ENCODE data around the gene HNF1A. TPM values are rescaled to one million over a fixed set of nuclear protein-coding genes. Genes with fewer than 3 reads are reported as not detected.

HNF1A gene
- total RNA-seq, 2 experiments from 2014 or later: not detected

DNA sequence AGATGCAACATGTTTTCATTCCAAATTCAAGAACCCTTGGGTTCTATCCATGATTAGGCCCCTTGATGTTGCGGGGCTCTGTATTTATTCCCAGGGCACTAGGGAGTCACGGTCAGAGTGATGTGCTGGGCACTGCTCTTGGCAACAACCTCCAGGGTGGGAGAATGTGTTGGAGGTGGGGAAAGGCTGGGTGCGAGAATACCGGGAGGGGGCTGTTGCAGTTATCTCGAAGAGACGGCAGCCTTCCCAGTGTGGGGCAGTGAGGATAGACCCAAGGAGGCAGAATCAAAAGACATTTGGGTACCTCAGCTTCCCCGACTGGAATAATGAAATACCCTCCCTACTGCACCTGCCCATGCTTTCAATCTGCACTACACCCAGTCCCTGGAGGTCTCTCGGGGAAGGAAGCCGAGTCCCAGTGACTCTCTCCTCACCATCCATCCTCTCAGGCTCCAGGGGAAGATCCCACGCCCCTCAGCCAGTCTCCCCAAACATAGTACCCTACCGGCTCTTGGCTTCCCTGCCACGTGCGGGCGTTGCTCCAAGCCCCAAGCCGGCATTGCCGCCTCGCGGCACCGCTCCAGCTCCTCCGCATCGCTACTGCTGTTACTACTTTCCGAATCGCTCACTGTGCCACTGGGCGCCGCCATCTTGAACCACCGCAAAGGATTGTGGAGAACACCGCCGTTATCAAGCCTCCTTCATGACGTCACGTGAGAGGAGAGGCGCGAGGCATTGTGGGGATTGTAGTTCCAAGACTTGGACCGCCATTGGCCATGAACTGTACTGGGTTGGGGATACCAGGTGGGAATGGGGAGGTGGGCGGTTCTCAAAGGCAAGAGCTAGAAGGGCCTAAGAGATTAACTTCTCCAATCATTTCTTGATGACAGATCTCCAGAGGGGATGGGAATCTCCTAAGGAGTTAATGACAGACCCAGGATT is 37.8 kb downstream of the HNF1A start, which contains the start of gene C12orf43:
TSS of gene C12orf43 (minus strand) at position 663 of the 942 bp plus-strand sequence. CDS start at position 650, 13 bp downstream.
- intact Hi-C loops (cut with DNase I, micrococcal nuclease): loop anchor here (1.0 to 5.0 kb wide), 11 partner anchors 18 to 337 kb away; partner anchors contain the start of genes ACADS (in 1 of the 2), ANAPC5 (in 1 of the 2), CAMKK2 (in 1 of the 2) and OASL (in 1 of the 2)
- peak within 1 kb of the TSS; percentile 91 for H3K4me3 Mint-ChIP-seq
- ChIA-PET CTCF (interaction anchor here (0.6 to 2.1 kb wide), 5 partner anchors 11 to 206 kb away, joined by 3 to 7 read pairs (median 3); no protein-coding TSS in a partner anchor), POLR2A (no interaction called here)
- H3K36me3 Mint-ChIP-seq (ENCODE audit: low read depth): peaks cover 15% of the 10 kb centered on the region
- H3K9me3 Mint-ChIP-seq (ENCODE audit: low read depth): no peaks in the 10 kb centered on the region
- no peaks in the 10 kb centered on the region for H3K27me3 Mint-ChIP-seq
- H3K4me1 Mint-ChIP-seq: peaks cover 16% of the 10 kb centered on the region
- peak; percentile 97 for DNase-seq
- ATAC-seq: peak; percentile 99
- H3K27ac Mint-ChIP-seq: peak within 1 kb of the TSS; percentile 92

DNA sequence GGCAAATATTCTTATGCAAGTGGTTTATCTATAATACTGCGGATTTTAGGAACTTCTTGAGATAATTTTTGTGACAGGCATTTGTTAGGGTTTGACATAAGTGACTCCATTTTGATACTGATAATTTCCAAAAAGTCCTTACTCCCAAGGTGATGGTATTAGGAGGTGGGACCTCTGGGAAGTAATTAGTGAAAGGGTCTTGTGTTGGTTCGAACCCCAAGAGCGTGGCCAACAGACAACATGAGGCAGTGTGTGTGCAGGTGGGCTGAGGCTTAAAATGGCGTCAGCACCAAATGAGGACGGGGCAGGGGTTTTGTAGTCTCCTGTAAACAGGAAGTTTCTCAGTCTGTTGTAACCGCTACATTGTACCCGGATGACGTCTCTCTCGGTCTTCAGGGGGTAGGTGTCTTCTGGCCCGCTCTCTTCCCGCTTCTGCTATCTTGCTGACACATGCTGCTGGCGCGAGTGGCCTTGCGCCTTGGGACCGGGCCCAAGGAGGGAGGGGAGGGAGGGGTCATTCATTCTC is 39.7 kb downstream of the HNF1A start:
- H3K4me1 Mint-ChIP-seq: peaks cover 16% of the 10 kb centered on the region
- no peaks in the 10 kb centered on the region for H3K27me3 Mint-ChIP-seq
- no peak overlapping the region for H3K27ac Mint-ChIP-seq
- H3K4me3 Mint-ChIP-seq: no peak overlapping the region
- DNase-seq (no peak), ATAC-seq (no peak)
- CTCF ChIA-PET: interaction anchor here (1.1 to 2.1 kb wide), 3 partner anchors 10 to 42 kb away, joined by 3 to 7 read pairs (median 3); no protein-coding TSS in a partner anchor
- no peaks in the 10 kb centered on the region for H3K9me3 Mint-ChIP-seq (ENCODE audit: low read depth)
- H3K36me3 Mint-ChIP-seq (ENCODE audit: low read depth): peaks cover 6% of the 10 kb centered on the region
- POLR2A ChIA-PET: interaction anchor here (0.6 kb wide), 1 partner anchor 83 kb away, joined by 12 read pairs; no protein-coding TSS in a partner anchor
- intact Hi-C loops (cut with DNase I, micrococcal nuclease): loop anchor here (2.0 to 5.0 kb wide), 4 partner anchors 74 to 335 kb away; partner anchors contain the start of genes ANAPC5 (in 1 of the 2), CAMKK2 (in 1 of the 2) and P2RX4 (in 1 of the 2)

DNA sequence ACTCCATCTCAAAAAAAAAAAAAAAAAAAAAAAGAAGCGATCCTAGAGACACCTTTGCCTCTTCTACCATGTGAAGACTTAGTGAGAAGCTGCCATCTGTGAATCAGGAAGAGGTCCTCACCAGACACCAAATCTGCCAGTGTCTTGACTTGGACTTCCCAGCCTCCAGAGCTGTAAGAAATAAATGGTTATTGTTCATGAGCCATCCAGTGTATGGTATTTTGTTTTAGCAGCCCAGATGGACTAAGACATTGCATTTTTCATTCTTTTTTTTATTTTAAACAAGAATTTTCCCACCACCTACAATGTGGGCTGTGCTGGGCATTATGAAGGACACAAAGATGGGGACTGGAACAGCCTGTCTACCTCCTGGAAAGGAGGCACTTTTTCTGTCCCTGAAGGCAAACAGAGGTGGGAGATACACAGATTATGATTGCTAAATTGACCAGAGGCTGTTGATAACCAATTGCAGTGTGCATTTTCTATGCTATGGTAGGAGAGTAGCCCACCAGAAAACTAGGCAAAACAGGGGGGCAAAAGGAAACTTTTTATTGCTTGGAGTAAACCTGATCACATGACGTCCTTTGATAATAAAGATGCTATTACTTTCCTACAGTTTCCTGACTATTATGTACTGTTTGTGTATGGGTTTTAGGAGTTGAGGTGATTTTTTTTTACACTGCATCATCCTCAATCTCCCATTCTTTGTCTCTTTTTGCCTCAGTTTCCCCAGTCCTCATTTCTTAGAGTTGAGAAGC is 40.7 kb downstream of the HNF1A start:
- peaks cover 16% of the 10 kb centered on the region for H3K4me1 Mint-ChIP-seq
- H3K27me3 Mint-ChIP-seq: no peaks in the 10 kb centered on the region
- CTCF ChIA-PET: interaction anchor here (0.6 to 1.4 kb wide), 5 partner anchors 9 to 624 kb away, joined by 3 to 4 read pairs (median 3); no protein-coding TSS in a partner anchor
- no peak overlapping the region for H3K4me3 Mint-ChIP-seq
- ATAC-seq (no peak), DNase-seq (no peak)
- POLR2A ChIA-PET: interaction anchor here (0.6 kb wide), 1 partner anchor 82 kb away, joined by 7 read pairs; no protein-coding TSS in a partner anchor
- intact Hi-C loops (cut with DNase I, micrococcal nuclease): loop anchor here (5.0 kb wide), 2 partner anchors 73 to 193 kb away; partner anchors contain the start of gene P2RX4 (in 1 of the 2)
- no peak overlapping the region for H3K27ac Mint-ChIP-seq
- H3K9me3 Mint-ChIP-seq (ENCODE audit: low read depth): no peaks in the 10 kb centered on the region
- peaks cover 7% of the 10 kb centered on the region for H3K36me3 Mint-ChIP-seq (ENCODE audit: low read depth)

DNA sequence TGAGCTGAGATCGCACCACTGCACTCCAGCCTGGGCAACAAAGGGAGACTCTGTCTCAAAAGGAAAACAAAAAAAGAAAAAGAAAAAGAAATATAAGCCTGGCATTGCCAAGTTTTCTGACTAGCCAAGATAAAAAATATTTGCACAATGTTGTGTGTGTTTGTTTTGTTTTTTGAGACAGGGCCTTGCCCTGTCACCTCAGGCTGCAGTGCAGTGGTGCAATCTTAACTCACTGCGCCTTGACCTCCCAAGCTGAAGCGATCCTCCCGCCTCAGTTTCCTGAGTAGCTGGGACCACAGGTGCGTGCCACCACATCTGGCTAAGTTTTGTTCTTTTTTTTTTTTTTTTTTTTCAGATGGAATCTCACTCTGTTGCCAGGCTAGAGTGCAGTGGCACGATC is 43.4 kb downstream of the HNF1A start:
- Mint-ChIP-seq H3K27me3 (no peaks in the 10 kb centered on the region), H3K4me1 (no peaks in the 10 kb centered on the region), H3K4me3 (no peak overlapping the region), H3K36me3 (ENCODE audit: low read depth) (peaks cover 10% of the 10 kb centered on the region), H3K27ac (no peak overlapping the region), H3K9me3 (ENCODE audit: low read depth) (no peaks in the 10 kb centered on the region)
- ChIA-PET CTCF (no interaction called here), POLR2A (no interaction called here)
- ATAC-seq (no peak), DNase-seq (no peak)
- intact Hi-C loops (cut with DNase I, micrococcal nuclease): no loop called here

DNA sequence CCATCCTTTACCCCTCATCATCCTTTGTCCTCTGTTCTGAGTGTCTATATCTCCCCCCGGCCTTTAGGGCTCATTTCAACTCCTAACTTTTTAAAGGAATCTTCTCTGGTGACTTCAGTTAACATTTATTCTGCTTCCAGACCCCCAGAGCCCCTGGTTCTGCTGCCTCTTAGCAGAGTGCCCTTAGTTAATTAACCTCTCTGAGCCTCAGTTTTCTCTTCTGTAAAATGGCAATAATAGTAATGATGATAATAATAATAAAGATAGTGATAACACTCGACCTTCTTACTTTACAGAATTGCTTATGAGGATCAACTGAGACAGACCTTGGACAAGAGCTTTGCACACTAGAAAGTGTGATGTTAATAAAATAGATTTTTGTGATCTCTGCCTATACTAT is 44.4 kb downstream of the HNF1A start:
- Mint-ChIP-seq H3K4me1 (no peaks in the 10 kb centered on the region), H3K4me3 (no peak overlapping the region), H3K27me3 (no peaks in the 10 kb centered on the region), H3K9me3 (ENCODE audit: low read depth) (no peaks in the 10 kb centered on the region), H3K27ac (no peak overlapping the region), H3K36me3 (ENCODE audit: low read depth) (peaks cover 12% of the 10 kb centered on the region)
- ATAC-seq (no peak), DNase-seq (no peak)
- intact Hi-C loops (cut with DNase I, micrococcal nuclease): no loop called here
- CTCF ChIA-PET: no interaction called here
- POLR2A ChIA-PET: no interaction called here

DNA sequence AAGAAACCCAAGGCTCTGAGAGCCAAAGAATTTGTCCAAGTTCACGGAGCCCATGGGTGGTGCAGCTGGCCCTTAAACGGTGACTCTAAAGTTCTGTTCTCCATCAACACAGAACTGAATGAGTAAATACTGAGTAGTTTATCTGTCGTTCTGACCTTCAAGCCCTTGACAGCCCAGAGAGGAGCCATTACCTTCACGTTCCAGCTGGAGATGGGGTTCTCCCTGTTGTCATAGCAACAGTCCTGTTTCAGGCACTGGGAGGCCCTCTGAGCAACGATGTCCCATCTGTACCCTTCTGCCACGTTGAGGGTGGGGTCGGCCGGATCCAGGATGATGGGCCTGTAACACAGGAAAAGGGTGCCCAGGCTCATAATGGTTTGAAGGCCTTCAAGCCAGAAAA is 45.5 kb downstream of the HNF1A start:
- intact Hi-C loops (cut with DNase I, micrococcal nuclease): no loop called here
- ChIA-PET CTCF (no interaction called here), POLR2A (no interaction called here)
- no peaks in the 10 kb centered on the region for H3K9me3 Mint-ChIP-seq (ENCODE audit: low read depth)
- H3K4me3 Mint-ChIP-seq: no peak overlapping the region
- ATAC-seq: no peak
- no peak for DNase-seq
- H3K27me3 Mint-ChIP-seq: no peaks in the 10 kb centered on the region
- no peak overlapping the region for H3K27ac Mint-ChIP-seq
- H3K36me3 Mint-ChIP-seq (ENCODE audit: low read depth): peaks cover 12% of the 10 kb centered on the region
- H3K4me1 Mint-ChIP-seq: no peaks in the 10 kb centered on the region

DNA sequence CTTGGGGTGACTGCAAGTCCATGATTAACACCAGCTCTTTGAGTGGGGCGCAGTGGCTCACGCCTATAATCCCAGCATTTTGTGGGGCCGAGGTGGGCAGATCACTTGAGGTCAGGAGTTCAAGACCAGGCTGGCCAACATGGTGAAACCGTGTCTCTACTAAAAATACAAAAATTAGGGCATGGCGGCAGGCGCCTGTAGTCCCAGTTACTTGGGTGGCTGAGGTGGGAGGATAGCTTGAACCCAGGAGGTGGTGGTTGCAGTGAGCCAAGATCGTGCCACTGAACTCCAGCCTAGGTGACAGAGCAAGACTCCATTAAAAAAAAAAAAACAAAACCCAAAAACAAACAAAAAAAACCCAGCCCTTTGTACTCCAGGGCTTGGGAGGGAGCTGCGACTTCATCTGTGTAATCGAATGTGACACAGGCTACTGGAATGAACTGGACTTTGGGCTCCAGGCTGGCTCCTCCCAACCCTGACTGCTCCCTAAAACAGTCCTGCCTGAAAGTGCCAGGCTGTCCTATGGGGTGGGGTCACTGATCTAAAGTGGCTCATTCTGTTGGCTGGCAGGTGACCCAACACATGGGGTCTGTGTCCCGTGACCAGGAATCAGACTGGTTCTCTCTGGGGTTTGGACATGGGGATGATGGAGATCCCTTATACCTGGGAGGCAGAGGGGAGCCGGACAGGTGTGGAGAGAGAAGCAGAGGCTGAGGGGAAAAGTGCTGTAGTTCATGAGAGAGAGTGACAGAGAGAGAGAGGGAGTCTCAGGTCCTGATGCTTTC is 47.3 kb downstream of the HNF1A start:
- H3K36me3 Mint-ChIP-seq (ENCODE audit: low read depth): peaks cover 14% of the 10 kb centered on the region
- peak overlapping the region; percentile 9 for H3K27ac Mint-ChIP-seq
- CTCF ChIA-PET: interaction anchor here (0.6 to 0.7 kb wide), 3 partner anchors 209 to 438 kb away, joined by 3 to 4 read pairs (median 3); no protein-coding TSS in a partner anchor

DNA sequence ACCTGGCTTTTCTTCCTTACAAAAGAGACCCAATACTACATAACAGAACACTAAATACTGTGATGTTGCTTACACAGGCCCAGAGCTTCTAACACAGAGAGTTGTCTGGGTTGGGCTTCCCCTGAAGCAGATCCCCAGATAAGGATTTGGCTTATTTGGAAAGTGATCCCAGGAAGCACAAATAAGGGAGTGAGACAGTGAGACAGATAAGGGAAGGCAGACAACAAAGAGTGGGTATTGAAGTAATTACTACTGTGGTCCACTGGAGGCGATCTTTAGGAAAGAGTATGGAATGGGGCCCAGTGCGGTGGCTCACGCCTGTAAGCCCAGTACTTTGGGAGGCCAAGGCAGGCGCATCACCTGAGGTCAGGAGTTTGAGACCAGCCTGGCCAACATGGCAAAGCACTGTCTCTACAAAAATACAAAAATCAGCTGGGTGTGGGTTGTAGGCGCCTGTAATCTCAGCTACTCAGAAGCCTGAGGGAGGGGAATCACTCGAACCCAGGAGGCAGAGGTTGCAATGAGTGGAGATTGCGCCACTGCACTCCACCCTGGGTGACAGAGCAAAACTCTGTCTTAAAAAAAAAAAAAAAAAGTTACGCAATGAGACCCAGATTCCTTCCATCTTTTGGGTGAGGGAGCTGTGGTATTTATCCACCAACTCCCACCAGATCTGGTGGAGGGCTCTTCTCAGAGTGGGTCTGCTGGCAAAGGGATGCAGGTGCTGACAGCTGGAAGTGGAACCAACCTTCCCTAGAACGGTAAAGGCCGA is 48.1 kb downstream of the HNF1A start:
- peak; percentile 36 for ATAC-seq
- CTCF ChIA-PET: interaction anchor here (0.7 to 1.3 kb wide), 3 partner anchors 21 to 437 kb away, joined by 3 to 5 read pairs (median 3); no protein-coding TSS in a partner anchor

More for the DNA sequence above, 47.3 kb downstream of the HNF1A start:
- intact Hi-C loops (cut with DNase I, micrococcal nuclease): no loop called here
- Mint-ChIP-seq H3K4me3 (no peak overlapping the region), H3K27me3 (no peaks in the 10 kb centered on the region), H3K9me3 (ENCODE audit: low read depth) (no peaks in the 10 kb centered on the region), H3K4me1 (no peaks in the 10 kb centered on the region)
- DNase-seq (no peak), ATAC-seq (no peak)
- POLR2A ChIA-PET: no interaction called here

DNA sequence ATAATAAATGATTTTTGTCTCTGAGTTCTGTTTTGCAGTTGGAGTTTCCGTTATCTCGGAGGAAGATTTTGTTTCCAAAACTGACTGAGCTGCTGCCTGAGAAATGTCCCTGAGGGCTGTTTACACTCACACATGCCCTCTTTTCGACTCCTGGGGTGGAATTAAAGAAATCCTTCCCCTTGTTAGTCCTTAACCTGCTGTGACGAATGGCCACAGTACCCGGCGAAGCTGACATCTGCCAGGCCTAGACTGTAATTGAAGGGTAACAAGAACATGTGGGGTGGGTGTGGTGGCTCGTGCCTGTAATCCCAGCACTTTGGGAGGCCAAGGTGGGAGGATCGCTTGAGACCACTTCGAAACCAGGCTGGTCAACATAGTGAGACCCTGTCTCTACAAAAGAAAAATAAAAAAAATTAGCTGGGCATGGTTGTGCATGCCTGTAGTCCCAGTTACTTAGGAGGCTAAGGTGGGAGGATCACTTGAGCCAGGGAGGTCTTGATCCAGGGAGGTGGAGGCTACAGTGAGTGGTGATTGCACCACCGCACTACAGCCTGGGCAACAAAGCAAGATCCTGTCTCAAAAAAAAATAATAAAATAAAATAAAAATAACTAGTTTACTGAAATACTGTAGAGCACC is 52.4 kb downstream of the HNF1A start:
- Mint-ChIP-seq H3K4me3 (no peak overlapping the region), H3K27ac (no peak overlapping the region), H3K36me3 (ENCODE audit: low read depth) (peaks cover 22% of the 10 kb centered on the region), H3K9me3 (ENCODE audit: low read depth) (no peaks in the 10 kb centered on the region), H3K27me3 (no peaks in the 10 kb centered on the region), H3K4me1 (peaks cover 33% of the 10 kb centered on the region)
- intact Hi-C loops (cut with DNase I, micrococcal nuclease): no loop called here
- ATAC-seq (no peak), DNase-seq (no peak)
- ChIA-PET POLR2A (no interaction called here), CTCF (interaction anchor here (0.8 kb wide), 2 partner anchors 29 to 79 kb away, joined by 3 read pairs; no protein-coding TSS in a partner anchor)

More for the DNA sequence above, 48.1 kb downstream of the HNF1A start:
- Mint-ChIP-seq H3K27me3 (no peaks in the 10 kb centered on the region), H3K9me3 (ENCODE audit: low read depth) (no peaks in the 10 kb centered on the region), H3K36me3 (ENCODE audit: low read depth) (peaks cover 20% of the 10 kb centered on the region), H3K27ac (no peak overlapping the region), H3K4me1 (no peaks in the 10 kb centered on the region), H3K4me3 (no peak overlapping the region)
- POLR2A ChIA-PET: interaction anchor here (0.9 kb wide), 1 partner anchor 24 kb away, joined by 4 read pairs; no protein-coding TSS in a partner anchor
- no peak for DNase-seq
- intact Hi-C loops (cut with DNase I, micrococcal nuclease): no loop called here

Measured in activated CD4-positive, alpha-beta T cell treated with anti-CD3 and anti-CD28 coated beads for 36 hours (primary cell).